HG03378 (cell line): ENCODE data around the gene CAST.

ENCODE experiments used
- ATAC-seq: cut with Tn5 transposase; IDR thresholded peaks from one replicate; pipeline ENCODE4 v1.9.1; 2021; ENCODE audit warnings: mild to moderate bottlenecking, moderate library complexity; ENCODE audit not compliant: unreplicated experiment

Gene CAST

DNA sequence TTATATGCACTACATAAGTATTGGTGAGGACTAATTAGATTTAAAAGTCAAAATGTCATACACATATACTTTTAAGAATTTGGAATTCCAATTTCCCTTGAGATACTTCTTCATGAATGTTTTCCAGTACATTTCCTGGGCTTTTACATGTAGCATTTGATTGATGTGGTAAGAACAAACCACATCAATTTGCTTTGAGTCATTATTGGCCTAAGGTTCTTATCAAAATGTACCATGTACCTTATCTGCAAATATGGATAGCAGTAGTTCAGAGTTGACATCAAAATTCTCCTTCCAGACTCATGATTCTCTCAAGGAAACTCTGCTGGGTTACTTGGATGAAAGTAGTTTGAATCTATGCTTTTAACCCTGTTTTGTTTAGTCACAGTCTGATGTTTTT, 2.5 kb downstream of the CAST start:
- no peak for ATAC-seq

DNA sequence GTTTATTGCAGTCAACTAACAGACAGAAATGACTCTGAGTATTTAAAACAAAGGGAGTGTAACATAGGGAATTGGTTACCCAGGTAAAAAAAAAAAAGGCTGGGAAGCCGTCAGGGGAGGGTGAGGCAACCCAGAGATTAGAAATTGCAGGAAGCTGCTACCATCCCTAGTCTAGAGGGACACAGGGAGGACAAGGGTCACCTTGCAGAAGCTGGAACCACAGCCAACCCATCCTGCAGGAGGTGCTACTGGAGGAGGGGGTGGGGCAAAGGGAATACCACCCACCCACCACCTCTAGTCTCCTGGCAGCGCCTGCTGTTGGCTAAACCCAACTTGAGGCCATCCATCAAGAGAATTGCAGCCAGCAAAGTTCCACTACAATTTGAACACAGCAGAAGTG, 6.5 kb downstream of the CAST start:
- no peak for ATAC-seq

DNA sequence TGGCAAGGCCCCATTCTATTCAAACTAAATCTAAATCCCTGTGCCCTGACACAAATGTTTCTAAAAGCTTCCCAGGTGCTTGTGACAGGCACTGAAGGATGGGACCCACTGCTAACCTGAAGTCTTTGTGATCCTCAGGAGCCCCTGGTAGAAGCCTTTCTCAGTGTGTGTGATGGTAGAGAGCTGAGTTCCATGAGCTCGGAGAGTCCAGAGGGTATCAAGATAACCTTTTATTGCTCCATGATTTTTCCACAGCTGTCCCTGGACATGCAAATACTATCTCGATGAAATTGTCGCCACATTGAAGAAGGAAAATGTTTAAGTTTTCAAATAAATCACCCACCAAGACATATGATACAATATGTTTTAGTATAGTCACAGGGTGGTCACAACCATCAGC, 7.7 kb downstream of the CAST start:
- no peak for ATAC-seq

DNA sequence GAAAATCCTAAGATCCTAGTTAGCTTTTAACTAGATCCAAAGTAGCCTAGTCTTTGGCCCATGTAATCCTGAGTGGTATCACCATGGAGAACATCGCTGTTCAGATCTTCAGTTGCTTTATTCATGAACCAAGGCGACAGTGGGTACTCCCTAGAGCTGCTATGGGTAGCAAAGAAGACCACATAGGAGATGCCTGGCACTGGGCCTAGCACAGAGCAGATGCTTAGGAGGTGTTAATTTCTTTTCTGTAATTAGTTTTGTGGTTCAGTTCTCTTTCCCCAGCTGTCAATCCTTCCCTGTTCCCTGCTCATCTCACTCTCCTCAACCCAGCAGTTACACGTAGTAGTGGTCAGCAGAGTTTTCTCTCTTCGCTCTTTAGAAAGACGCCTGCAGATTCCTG, 9.3 kb downstream of the CAST start:
- ATAC-seq: no peak

DNA sequence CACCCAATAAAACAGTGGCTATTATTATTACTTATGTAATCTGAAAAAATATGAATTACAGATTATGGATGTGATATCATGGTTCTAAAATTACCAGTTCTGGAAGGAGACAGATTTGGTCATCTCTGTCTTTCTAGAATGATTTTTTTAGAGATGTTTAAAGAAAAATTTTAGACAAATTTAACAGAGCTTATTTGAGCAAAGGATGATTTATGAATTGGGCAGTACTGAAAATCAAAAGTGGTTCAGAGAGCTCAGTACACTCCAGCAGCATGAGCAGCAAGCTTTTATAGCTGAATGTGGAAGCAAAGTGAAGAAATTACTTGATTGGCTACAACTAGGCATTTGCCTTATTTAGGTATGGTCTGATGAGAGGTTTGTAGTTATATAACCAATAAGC, 11.0 kb downstream of the CAST start:
- ATAC-seq: no peak

DNA sequence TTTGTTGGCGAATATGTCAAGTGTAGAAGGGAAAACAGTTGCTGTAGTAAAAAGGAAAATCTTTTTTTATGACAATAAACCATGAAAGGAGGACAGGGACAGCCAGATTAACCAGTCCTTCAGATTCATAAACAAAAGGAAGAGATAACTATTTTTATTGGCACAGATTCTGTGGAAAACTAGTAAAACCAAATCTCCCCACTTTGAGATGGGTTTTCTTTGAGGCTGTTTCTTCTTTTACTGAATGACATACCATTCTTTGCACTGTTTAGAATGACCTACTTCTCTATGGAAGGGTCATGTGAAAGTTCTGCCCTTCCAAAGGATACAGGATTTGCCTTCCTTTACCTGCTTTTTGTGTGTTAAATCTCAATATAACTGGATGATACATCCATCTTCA, 13.7 kb downstream of the CAST start:
- no peak for ATAC-seq

DNA sequence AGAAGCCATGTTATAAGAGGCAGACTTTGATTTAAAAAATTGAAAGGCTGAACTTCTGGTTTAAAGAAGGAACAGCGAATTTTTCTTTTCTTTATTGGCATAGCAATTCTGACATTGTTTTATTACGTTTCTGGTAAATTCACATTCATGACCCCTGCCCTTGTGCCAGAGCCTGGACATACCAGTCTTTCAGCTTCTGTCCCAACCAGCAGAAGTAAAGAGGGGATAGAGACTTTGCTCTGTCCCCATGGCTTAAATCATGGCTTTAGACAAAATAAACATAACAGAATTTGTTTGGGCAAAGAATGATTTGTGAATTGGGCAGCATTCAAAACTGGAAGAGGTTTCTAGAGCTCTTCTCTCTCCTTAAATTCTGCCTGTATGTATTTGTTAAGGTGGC, 15.3 kb downstream of the CAST start:
- ATAC-seq: no peak

DNA sequence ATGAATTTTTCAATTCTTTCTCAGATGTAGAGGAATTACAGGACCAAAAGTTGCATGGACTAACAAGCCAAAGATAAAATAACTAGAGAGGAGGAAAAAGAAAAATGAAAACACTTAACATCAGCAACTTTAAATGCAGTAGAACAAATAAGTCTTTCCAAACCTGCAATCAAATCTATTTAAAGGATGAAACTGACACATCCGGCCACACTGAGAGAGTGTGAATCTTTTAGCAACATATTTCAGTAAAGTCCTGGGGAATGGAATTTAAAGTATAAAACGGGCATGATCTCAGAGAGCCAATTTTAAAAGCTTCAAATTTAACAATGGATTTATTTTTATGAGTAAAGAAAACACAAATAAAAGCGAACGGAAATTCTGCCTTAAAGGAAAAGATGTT, 17.1 kb downstream of the CAST start:
- ATAC-seq: no peak

DNA sequence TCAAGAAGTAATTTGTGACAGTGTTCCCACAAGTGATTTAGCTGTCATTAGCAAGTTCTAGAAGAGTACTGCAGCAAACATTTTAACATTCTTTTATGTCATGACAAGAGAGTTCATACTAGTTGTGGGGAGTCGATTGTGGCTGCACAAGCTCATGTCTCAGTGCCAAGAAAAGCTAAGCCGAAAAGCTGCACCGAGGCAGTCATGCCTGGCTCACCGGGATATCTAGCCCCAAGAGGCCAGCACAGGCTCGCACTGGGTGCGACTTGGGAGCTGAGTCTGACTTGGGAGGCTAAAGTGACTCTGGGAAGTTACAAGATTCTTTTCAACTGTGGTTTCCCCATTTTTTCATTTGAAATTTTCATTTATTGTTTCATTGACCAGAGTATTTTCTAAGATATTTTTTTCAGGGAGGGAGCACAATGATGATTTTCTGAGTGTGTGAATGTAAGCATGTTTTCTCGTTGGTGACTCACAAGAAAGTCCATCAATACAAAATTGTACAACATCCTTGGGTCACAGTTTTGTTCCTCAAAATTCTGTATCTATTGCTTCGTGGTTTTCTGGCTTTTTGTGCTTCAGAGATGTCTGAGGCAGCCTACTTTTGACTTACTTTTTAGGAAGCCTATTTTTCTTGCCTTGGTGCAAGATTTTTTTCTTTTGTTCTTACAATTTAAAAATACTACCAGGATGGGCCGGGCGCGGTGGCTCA, 18.7 kb downstream of the CAST start:
- ATAC-seq: no peak

DNA sequence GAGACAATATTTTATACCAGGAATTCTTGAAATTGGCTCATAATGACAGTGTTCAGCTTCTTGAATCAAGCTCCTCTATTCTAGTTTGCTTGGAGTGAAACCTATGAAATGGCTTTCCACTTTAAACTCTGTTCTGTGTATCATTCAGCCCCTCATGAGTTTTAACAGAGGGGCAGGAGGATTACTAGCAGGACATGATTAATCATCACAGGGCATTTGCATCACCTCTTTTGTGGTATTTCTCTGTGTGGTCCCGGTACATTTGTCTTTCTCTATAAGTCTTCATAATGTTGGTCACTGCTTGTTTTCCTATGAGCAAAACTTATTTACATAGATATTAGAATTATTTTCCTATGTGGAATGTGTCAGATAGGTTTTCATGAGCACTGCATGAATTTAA, 21.2 kb downstream of the CAST start:
- no peak for ATAC-seq

DNA sequence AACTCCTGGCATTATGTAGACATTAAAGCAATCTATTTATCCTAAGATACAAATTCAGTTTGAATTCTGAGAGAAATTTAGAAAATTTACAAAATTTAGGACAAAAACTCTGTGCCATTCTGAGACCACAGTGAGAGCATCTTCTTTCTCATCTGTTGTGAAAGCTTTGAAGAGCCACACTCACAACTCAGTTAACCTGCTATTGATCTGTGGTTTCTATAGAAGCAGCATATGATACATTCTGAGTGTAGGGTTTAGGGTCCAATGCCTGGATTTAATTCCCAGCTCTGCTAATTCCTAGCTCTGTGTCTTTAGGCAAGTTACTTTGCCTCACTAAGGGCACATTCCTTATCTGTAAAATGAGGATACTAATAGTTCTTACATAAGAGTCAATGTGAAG, 21.6 kb downstream of the CAST start:
- no peak for ATAC-seq

DNA sequence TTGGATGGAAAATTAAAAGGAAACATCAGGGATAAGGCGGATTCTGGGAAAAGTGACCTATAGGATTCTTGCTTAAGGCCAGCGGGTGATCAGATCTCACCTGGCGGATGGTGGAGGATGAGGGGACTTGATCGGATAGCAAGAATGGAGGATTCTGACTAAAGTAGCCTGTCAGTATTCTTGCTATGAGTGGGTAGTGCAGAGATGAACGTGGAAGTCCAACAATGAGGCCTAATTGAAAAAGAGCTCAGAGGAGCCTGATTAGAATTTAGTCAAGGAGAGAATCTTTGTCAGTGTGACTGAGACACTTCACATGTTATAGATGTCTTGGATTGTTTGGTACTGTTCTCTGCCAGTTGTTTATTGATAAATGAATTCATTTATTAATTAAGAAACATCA, 24.9 kb downstream of the CAST start:
- ATAC-seq: no peak

DNA sequence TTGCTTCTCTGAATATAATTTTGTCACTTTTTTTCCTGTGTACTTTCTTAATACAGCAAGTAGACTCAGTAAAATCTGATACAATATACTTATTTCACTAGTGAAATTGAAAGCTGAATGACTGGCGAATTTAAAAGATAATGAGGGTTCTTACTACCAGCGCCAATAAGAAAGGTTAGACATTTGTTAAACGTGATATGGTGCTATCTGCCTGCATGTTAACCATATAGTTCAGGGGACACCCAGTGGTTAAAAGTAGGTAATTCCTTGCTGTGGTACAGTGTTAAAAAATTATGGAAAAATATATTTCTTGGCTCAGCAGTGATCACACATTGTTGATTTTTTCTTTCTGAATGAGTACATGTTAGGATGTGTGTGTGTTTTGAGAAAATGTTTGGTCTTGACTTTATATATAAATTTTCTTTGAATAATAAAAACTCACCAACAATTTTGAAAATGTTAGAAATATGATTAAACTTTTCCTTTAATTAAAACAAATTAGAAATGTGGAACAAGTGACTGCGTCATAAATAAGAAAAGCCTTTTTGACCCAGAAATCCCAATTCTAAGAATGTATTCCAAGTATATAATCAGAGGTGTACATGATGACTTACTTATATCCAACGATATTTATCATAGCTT, 25.8 kb downstream of the CAST start:
- ATAC-seq: peak; percentile 92

DNA sequence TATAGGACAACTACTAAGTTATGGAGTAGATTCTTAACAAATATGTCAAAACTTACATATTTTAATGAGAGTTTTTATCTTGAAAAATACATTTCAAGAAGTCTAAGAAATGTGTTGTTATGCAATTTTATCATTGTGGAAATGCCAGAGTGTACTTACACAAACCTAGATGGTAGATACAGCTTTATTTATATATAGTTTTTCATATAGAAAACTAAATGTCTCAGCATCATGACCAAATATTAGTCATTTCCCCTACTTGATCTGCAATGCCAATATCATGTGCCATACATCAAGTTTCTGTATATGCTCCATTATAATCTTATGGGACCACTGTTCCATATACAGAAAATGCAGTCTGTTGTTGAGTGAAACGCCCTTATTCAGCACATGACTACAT, 28.7 kb downstream of the CAST start:
- ATAC-seq: no peak

DNA sequence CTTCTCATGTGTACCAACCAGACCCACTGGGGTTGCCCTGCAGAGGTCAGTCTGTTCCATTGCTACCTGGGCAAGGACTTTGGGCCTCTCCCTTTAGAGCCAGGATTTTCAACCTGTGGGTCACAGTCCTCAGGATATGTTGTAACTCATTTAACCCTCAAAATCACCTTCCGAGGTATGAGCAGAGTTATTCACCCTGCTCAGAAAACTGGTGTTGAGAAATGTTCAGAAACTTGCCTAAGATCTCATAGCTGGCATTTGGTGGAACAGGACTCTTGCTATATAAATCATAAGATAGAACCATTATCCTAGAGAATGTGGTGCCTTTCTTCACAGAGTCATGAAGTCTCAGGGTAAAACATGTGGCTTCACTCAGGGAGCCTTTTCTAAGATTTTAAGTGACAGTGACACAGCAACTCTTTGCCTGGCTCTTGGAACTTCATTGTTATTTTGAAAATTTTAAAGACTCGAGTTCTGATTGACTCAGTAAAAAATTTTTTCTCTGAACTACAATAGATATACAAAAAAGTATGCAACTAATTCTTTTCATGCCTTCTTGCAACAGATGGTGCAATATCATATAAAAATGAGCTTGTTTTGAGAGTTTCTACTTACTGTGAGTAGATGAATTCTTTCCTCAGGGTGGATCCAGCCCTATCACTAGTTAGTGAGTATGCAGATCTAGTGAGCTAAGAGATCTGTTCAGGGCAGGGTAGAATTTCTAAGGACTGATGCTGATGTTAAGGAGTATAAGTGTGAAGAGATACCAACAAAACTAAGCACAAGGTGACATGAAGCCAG, 29.5 kb downstream of the CAST start:
- no peak for ATAC-seq

DNA sequence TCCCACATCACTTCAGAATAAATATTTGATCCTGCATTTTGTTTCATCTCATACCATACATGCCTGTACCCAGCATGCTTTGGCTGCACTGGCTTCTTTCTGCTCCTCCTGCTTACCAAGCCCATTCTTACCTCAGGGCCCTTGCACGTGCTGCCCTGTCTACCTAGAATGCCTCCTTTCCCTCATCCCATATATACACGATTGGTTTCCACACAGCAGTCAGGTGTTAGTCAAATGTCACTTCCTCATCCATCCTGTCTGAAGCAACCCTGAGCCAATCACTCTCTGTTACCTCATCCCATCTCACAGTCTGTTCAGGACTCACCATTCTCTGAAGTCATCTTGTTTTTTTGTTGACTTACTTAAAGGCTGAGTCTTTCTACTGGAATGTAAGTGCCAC, 30.3 kb downstream of the CAST start:
- no peak for ATAC-seq

DNA sequence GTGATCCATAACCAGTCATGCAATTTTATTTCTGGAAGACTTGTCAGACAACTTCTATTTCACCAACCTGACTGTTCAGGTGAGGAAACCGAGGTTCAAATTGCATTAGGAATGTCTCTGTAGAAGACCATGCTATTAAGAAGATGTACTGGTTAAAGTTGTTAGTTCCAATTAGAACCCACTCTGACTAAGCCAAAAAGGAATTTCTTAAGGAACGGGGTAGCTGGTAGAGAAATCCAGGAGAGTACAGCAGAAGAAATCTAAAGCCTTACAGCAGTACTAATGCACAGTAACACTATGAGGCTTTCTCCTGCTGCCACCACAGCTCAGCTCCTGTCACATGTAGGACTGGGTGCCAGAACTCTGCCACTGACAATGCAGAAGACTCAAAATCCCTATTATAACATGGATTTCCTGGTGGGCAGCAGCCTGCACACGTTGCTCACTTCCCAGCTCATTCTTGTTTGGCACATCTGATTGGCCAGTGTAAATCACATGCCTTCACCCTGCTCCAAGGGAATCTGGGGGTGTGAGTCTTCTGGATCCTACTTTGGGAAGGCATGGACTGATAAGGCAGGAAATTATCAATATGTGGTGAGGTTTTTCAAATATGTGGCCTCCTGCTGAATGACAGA, 37.1 kb downstream of the CAST start:
- no peak for ATAC-seq

DNA sequence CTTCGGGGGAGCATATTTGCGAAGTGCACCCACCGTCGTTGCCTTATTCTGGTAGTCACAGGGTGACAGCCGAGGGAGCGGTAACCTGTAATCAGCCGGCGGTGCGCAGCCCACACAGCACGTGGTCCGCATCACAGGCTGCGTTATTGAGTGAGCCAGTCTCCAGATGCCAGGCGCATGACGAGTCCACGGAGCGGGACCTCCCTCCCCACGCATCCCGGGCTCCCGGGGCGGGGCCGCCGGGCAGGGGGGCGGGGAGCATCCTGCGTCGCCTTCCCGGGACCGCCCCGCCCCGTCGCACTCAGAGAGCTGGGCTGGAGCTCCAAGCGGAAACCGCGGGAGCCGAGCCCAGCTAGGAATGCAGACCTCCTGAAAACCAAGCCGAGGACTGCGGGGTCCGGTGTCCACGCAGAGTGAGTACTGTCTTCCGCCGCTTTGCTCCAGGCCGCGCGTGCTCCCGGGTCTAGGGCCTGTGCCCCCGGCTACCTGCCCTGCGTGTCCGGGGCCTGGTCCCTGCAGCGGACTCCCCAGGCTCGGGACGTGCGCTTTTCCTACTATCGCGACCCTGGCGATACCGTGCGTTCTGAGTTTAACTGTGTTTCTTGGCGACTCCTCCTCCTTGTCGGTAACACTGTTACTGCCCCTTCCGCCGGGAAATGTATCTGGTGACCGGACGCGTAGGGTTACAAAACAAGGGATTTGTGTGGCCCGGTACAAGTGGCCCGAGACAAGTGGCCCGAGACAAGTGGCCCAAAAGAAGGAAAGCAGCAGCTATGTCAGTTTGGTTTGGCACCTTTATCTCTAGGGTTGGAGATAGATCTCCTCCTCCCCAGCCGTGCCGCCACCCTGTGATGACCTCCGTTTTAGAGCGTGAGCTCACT, 40.6 kb downstream of the CAST start:
- peak; percentile 49 for ATAC-seq

DNA sequence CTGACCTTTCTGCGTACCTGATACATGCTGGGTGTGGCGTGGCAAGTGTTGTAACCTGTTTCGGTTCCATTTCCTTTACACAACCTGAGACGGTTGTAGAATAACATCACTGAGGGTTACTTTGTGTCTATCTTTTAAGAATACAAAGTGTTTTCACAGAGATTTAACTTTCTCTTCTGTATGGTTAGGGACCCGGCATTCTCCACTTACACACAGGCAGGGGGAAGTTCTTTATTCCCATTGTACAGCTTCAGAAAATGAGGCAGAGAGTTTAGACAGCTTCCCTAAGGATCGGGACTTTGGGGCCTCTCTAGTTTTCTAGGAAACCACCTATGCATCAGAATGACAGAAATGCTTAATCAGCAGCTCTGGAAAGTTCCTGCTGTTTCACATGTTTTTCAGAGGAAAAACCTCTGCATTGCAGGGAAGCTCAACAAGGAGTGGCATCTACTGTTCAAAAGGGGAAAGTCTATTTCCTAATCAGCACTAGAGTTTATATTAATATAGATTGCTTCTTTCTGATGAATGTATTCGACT, 41.3 kb downstream of the CAST start:
- peak; percentile 81 for ATAC-seq

DNA sequence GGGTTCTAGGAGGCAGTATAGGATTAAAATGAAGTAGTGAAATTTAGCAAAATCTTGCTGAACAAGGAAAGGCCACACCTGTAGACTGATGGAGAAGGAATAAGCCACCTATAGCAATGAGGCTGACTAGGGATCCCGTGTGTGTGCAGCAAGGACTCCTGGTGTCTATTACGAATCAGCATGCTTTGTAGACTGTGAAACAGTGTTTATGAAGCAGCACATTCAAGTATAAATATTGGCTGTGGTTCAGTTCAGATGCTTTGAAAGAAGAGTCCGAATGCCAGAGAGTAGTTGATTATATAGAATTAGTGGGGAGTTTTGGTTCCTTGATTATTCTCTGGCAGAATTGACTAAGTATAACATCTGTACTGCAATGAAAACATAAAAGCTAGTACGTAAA, 41.8 kb downstream of the CAST start:
- ATAC-seq: no peak
